SK-N-MC (cell line): ENCODE data around the gene CCDC63.
"Not testable (repeated sequence)": the region's sequence is repeated elsewhere in the genome, so short reads cannot be mapped to it uniquely, and the experiment has no call there.

Experiments
- DNase-seq: peaks from one replicate; pipeline ENCODE4 v3.0.0-alpha.2; 2011; ENCODE audit warnings: low read depth, low spot score
- H3K27ac ChIP-seq: fragments of 200-600 bp; sonication (generic); 2 replicates; pipeline ENCODE4 v1.5.1; 2016; ENCODE audit warnings: mixed run types
- H3K36me3 ChIP-seq: fragments of 200-600 bp; sonication (generic); 2 replicates; pipeline ENCODE4 v1.6.1; 2017; ENCODE audit warnings: antibody characterized with exemption, low read length, mixed read lengths; ENCODE audit not compliant: insufficient read depth
- H3K4me3 ChIP-seq: fragments of 200-600 bp; sonication (generic); 2 replicates; pipeline ENCODE4 v1.5.1; 2016
- H3K9ac ChIP-seq: fragments of 200-600 bp; sonication (generic); 2 replicates; pipeline ENCODE4 v1.8.0; 2017; ENCODE audit warnings: mixed run types, mixed read lengths; ENCODE audit not compliant: insufficient read length
- H3K9me3 ChIP-seq: fragments of 200-600 bp; sonication (generic); 2 replicates; pipeline ENCODE4 v1.6.1; 2017; ENCODE audit warnings: low read depth, mild to moderate bottlenecking, antibody characterized with exemption, low read length, moderate library complexity, mixed read lengths
- EZH2 ChIP-seq: fragments of 200-600 bp; sonication (generic); IDR thresholded peaks from one replicate; pipeline ENCODE4 v1.6.1; 2017; ENCODE audit warnings: antibody characterized with exemption
- FOXP2 ChIP-seq: optimal IDR thresholded peaks from 2 replicates; pipeline ENCODE3; 2011; ENCODE audit warnings: mild to moderate bottlenecking, moderate library complexity; ENCODE audit not compliant: insufficient read depth; ENCODE audit errors: extremely low read length, control extremely low read depth
- POLR2AphosphoS5 ChIP-seq: IDR thresholded peaks from 2 replicates; pipeline ENCODE4 v1.6.1; 2012; ENCODE audit warnings: mild to moderate bottlenecking, low read depth, low read length, borderline replicate concordance

The CCDC63 gene

DNA sequence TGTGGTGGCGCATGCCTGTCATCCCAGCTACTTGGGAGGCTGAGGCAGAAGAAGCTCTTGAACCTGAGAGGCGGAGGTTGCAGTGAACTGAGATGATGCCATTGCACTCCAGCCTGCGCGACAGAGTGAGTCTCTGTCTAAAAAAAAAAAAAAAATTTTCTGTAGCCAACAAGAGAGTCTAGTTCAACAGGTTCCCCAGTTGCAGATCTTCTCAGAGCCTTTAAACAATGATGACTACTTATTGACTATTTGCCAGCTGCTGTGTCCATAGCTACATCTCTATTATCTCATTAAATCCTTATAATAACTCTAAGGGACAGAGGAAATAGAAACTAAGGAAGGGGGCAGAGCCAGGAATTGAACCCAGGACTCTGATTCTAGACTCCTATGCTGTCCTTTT lies 88.8 kb downstream of the CCDC63 start:
- TF ChIP-seq EZH2 (no peak), POLR2AphosphoS5 (no peak), FOXP2 (no peak)
- Histone ChIP-seq H3K27ac (no peak overlapping the region), H3K4me3 (no peak overlapping the region), H3K9ac (peak overlapping the region; percentile 11), H3K9me3 (no peaks in the 10 kb centered on the region), H3K36me3 (no peaks in the 10 kb centered on the region)
- DNase-seq: no peak

DNA sequence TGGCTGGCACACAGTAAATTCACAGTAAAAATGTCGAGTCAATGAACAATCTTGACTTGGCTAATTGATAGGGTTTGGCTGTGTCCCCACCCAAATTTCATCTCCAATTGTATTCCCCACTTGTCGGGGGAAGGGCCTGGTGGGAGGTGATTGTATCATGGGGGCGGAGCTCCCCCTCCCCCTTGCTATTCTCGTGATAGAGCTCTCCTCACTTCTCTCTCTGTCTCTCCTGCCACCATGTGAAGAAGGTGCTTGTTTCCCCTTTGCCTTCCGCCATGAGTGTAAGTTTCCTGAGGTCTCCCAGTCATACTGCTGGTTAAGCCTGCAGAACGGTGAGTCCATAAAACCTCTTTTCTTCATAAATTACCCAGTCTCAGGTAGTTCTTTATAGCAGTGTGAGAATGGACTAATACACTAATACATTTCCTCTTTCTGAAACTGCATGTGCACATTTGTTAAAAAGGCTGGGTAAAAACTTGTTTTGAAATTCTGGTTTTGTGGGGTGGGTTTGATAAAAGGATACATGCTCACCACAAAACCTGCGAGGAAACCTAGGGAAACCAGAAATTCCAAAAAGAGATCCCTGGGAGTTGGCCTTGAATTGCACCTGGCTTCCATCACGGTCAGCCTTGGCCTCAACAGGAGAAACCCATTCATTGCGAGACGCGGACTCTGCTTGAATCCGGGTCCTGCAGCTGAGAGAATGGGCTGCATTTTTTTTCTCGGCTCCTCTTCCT lies 89.7 kb downstream of the CCDC63 start:
- H3K4me3 ChIP-seq: peak overlapping the region; percentile 33
- TF ChIP-seq FOXP2 (no peak), POLR2AphosphoS5 (no peak), EZH2 (no peak)
- peak overlapping the region; percentile 11 for H3K9ac ChIP-seq
- H3K9me3 ChIP-seq: no peaks in the 10 kb centered on the region
- no peaks in the 10 kb centered on the region for H3K36me3 ChIP-seq
- H3K27ac ChIP-seq: peak overlapping the region; percentile 42; the same call in 1 of the 2 replicates
- DNase-seq: no peak

DNA sequence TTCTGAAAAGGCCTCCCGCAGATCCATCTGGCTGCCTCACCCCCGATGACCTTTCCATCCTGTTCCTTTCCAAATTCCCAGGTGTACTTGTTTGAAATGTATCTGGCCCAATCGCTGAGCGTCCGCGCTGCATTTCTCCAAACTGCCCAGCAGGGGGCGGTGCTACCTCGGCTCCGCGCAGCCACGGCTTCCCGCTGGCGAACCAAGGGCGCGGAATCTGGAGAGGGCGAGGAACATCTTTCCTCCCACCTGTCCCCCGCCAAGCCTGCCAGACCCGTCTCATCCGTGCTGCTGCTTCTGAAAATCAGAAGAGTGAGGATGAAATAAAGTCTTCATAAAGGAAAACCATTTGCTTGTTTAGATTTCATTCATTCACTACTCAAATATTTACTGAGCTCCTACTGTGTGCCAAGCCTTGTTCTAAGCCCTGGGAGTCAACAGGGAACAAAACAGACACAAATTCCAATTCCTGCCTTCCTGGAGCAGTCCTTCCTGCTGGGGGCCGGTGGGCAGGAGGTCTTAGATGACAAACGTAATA lies 90.4 kb downstream of the CCDC63 start:
- Histone ChIP-seq H3K9me3 (no peaks in the 10 kb centered on the region), H3K9ac (no peak overlapping the region), H3K27ac (no peak overlapping the region), H3K36me3 (no peaks in the 10 kb centered on the region), H3K4me3 (peak overlapping the region; percentile 60)
- TF ChIP-seq FOXP2 (no peak), POLR2AphosphoS5 (no peak), EZH2 (no peak)
- DNase-seq: no peak

DNA sequence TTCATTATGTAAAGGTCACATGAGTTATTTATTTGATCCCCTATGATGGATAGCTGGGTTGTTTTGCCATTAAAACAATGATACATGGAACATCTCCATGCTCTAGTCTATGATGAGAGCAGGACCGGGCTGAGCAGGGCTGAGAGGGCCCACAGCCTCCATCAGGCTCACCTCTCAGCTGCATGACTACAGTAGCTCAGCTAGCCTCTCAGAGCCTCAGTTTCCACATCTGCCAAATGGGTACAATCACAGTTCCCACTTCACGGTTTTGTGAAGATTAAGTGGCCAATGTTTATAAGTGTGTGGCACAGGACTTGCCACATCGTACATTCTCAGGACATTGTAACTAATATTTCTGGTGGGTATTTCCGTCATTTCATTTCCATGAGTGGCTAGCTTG lies 93.5 kb downstream of the CCDC63 start:
- TF ChIP-seq POLR2AphosphoS5 (no peak), EZH2 (no peak), FOXP2 (no peak)
- H3K9me3 ChIP-seq: no peaks in the 10 kb centered on the region
- no peak overlapping the region for H3K9ac ChIP-seq
- no peaks in the 10 kb centered on the region for H3K36me3 ChIP-seq
- DNase-seq: no peak
- no peak overlapping the region for H3K4me3 ChIP-seq
- no peak overlapping the region for H3K27ac ChIP-seq

DNA sequence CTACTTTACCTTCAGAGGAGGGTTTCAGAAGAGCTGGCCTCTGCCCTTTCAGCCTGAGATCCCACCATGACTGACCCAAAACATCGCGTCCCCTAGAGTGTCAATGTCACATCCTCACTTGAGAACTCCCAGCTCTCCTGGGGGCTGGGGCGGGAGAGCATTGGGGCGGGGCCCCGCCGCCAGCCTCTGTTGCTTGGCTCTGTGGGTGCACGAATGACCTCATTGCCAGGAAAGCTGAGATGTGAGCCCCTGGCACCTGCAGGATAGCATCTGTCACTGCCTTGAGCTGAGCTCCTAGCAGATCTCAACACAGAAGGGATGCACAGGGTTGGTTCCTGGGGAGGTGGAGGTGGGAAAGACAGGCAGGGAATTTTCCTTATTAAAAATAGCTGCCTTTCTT lies 94.1 kb downstream of the CCDC63 start:
- no peaks in the 10 kb centered on the region for H3K36me3 ChIP-seq
- H3K4me3 ChIP-seq: no peak overlapping the region
- DNase-seq: no peak
- no peaks in the 10 kb centered on the region for H3K9me3 ChIP-seq
- no peak overlapping the region for H3K9ac ChIP-seq
- H3K27ac ChIP-seq: no peak overlapping the region
- no peak for TF ChIP-seq EZH2
- TF ChIP-seq POLR2AphosphoS5: no peak
- TF ChIP-seq FOXP2: no peak

DNA sequence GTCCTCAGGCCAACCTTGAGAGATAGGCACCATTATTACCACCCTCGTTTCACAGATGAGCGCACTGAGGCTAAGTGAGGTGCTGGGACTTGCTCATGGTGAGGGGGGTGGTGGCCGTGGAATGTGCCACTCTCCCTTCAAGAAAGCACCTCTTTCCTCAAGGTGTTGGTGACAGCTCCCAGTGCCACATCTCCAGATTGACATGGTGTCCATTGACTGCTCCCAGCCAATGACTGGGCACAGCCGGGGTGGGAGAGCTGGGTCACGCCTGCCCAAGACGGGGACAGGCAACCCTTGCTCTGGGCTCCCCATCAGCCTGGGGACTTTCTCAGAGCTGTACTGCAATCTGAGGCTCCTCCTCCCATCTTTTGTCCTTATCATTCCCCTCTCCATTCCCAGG lies 94.6 kb downstream of the CCDC63 start:
- no peak overlapping the region for H3K27ac ChIP-seq
- no peak for DNase-seq

DNA sequence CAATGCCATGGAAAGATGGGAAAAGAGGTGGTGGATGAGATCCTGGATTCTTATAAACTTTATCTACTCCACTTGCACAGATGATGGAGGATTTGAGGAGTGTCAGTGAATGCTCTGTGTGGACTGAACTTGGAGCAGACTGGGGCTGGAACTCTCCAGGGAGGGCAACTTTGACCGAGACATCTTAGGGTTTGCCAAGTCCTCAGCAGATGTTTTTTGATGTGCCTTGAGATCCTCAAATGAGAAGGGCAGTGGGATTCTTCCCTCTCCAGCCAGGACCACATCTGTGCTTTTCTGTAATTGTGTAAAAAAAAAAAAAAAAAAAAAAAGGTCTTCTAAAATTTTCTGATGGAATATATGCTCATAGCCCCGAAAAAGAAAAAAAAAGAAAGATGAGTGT lies 96.6 kb downstream of the CCDC63 start:
- DNase-seq: no peak
- Histone ChIP-seq H3K36me3 (no peaks in the 10 kb centered on the region), H3K9ac (no peak overlapping the region), H3K27ac (no peak overlapping the region), H3K9me3 (0 out of 2 replicates have a peak, but pooled peaks cover 6% of the 10 kb centered on the region), H3K4me3 (no peak overlapping the region)
- TF ChIP-seq POLR2AphosphoS5 (no peak), FOXP2 (no peak), EZH2 (no peak)

More for the DNA sequence above, 94.6 kb downstream of the CCDC63 start:
- H3K4me3 ChIP-seq: no peak overlapping the region
- TF ChIP-seq FOXP2 (no peak), EZH2 (no peak), POLR2AphosphoS5 (no peak)
- H3K36me3 ChIP-seq: no peaks in the 10 kb centered on the region
- H3K9ac ChIP-seq: no peak overlapping the region
- H3K9me3 ChIP-seq: 0 out of 2 replicates have a peak, but pooled peaks cover 3% of the 10 kb centered on the region

DNA sequence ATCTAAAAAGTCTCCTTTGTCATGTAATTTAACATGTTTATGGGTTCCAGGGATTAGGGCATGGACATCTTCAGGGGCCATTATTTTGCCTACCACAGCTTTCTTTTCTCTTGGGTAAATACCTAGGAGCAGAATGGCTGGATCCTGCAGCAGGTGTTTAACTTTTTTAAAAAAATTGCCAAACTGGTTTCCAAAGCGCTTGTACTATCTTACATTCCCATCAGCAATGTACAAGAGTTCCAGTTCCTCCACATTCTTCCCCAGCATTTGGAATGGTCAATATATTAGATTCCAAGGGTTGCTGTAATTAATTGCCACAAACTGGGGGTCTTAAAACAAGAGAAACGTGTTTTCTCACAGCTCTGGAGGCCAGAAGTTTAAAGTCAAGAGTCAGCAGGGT lies 101.3 kb downstream of the CCDC63 start:
- Histone ChIP-seq H3K4me3 (no peak overlapping the region), H3K9me3 (0 out of 2 replicates have a peak, but pooled peaks cover 6% of the 10 kb centered on the region), H3K36me3 (no peaks in the 10 kb centered on the region), H3K27ac (no peak overlapping the region), H3K9ac (no peak overlapping the region)
- no peak for DNase-seq
- TF ChIP-seq FOXP2: no peak
- TF ChIP-seq EZH2: no peak
- TF ChIP-seq POLR2AphosphoS5: no peak

GRCh38 chr12:110950466-110950865 lies 103.7 kb downstream of the CCDC63 start:
- not testable (repeated sequence) for H3K36me3 ChIP-seq, H3K9ac ChIP-seq, H3K27ac ChIP-seq, H3K4me3 ChIP-seq, DNase-seq, H3K9me3 ChIP-seq

GRCh38 chr12:110950867-110951266 lies 104.1 kb downstream of the CCDC63 start:
- not testable (repeated sequence) for H3K9ac ChIP-seq, DNase-seq, H3K9me3 ChIP-seq, H3K4me3 ChIP-seq, H3K36me3 ChIP-seq, H3K27ac ChIP-seq
